OCI-LY7 (cell line): ENCODE measurements around the gene CDK2. TPM values are rescaled to one million over a fixed set of nuclear protein-coding genes. Genes with fewer than 3 reads are reported as not detected.
"Not testable (repeated sequence)": the region's sequence is repeated elsewhere in the genome, so short reads cannot be mapped to it uniquely, and the experiment has no call there.

Experiments
- BruUV-seq: library from RNA; stranded (reverse); fragments of 400-500 nt; replicated peaks from 2 replicates; lab custom pipeline; 2021; lab: Mats Ljungman, UMichigan
- CTCF ChIA-PET: fragments of 300-600 bp; sonication (Branson Sonifier 250); formaldehyde crosslinking; loops from one replicate; lab custom pipeline; 2022; ENCODE audit warnings: antibody characterized with exemption; ENCODE audit not compliant: unreplicated experiment; lab: Charles Lee
- POLR2A ChIA-PET: fragments of 300-600 bp; sonication (Branson Sonifier 250); formaldehyde crosslinking; loops from one replicate; lab custom pipeline; 2022; ENCODE audit warnings: antibody characterized with exemption; lab: Charles Lee
- DNase-seq: peaks from one replicate; pipeline ENCODE4 v3.0.0-alpha.2; 2015; ENCODE audit warnings: low spot score
- H2AFZ ChIP-seq: fragments of 200-600 bp; sonication (generic), shearing (Covaris generic); 2 replicates; pipeline ENCODE4 v1.6.1; 2014; ENCODE audit warnings: mild to moderate bottlenecking, antibody characterized with exemption, low read length, moderate library complexity
- H3K27ac ChIP-seq: fragments of 200-600 bp; sonication (generic); 2 replicates; pipeline ENCODE4 v1.5.1; 2014; ENCODE audit warnings: mixed run types, low read depth, mild to moderate bottlenecking, moderate library complexity, low read length, inconsistent platforms; ENCODE audit not compliant: poor library complexity, severe bottlenecking
- H3K36me3 ChIP-seq: fragments of 200-600 bp; sonication (generic); 2 replicates; pipeline ENCODE4 v1.6.1; 2014; ENCODE audit warnings: mild to moderate bottlenecking, antibody characterized with exemption, low read length, moderate library complexity, mixed read lengths; ENCODE audit not compliant: insufficient read depth
- H3K4me1 ChIP-seq: fragments of 200-600 bp; sonication (generic); 2 replicates; pipeline ENCODE4 v1.5.1; 2014; ENCODE audit warnings: mild to moderate bottlenecking, low read length; ENCODE audit not compliant: insufficient read depth, poor library complexity, severe bottlenecking
- H3K4me2 ChIP-seq: fragments of 200-600 bp; sonication (generic); 2 replicates; pipeline ENCODE4 v1.6.1; 2014; ENCODE audit warnings: mild to moderate bottlenecking, low read length
- H3K4me3 ChIP-seq: fragments of 200-600 bp; sonication (generic); 2 replicates; pipeline ENCODE4 v1.5.1; 2014; ENCODE audit warnings: mild to moderate bottlenecking, low read depth, low read length; ENCODE audit not compliant: poor library complexity, severe bottlenecking
- H3K79me2 ChIP-seq: fragments of 200-600 bp; sonication (generic); 2 replicates; pipeline ENCODE4 v1.6.1; 2016; ENCODE audit warnings: low read depth, mild to moderate bottlenecking, low read length, moderate library complexity, mixed read lengths; ENCODE audit not compliant: insufficient read depth
- H3K9me2 ChIP-seq: fragments of 200-600 bp; sonication (generic); 2 replicates; pipeline ENCODE4 v1.6.1; 2016; ENCODE audit warnings: mild to moderate bottlenecking, low read length, mixed read lengths; ENCODE audit not compliant: insufficient read depth
- H3K9me3 ChIP-seq: fragments of 200-600 bp; sonication (generic); 2 replicates; pipeline ENCODE4 v1.6.1; 2014; ENCODE audit warnings: mild to moderate bottlenecking, mixed run types, low read length, mixed read lengths
- H4K20me1 ChIP-seq: fragments of 200-600 bp; sonication (generic); 2 replicates; pipeline ENCODE4 v1.6.1; 2014; ENCODE audit warnings: mild to moderate bottlenecking, antibody characterized with exemption, low read length, moderate library complexity, mixed read lengths; ENCODE audit not compliant: insufficient read depth
- EZH2phosphoT487 ChIP-seq: fragments of 200-600 bp; sonication (generic); IDR thresholded peaks from 2 replicates; pipeline ENCODE4 v1.6.1; 2018; ENCODE audit warnings: low read depth, borderline replicate concordance, mild to moderate bottlenecking, mixed run types, antibody characterized with exemption, low read length, moderate library complexity, mixed read lengths
- intact Hi-C: fragments of 100-400 bp; cut with micrococcal nuclease; formaldehyde crosslinking; loops from one replicate; pipeline ENCODE4 v1.10.0; 2022; ENCODE audit not compliant: unreplicated experiment
- total RNA-seq, 2 experiments: library from RNA; depleted of rRNA in 1 of 2; stranded (reverse); fragments of >200 nt in 1 of 2; shearing (Covaris generic) in 1 of 2; gene quantifications; 2 replicates each; pipeline ENCODE4 v1.2.3, GENCODE V29; 2014 to 2022
- TF ChIP-seq, protein P1 (sequence below): fragments of 200-600 bp; sonication (generic); conservative IDR thresholded peaks from 2 replicates; pipeline ENCODE4 v1.5.1; 2014; ENCODE audit warnings: mild to moderate bottlenecking, antibody characterized with exemption, low read length, moderate library complexity, mixed read lengths

Gene CDK2
- total RNA-seq, 2 experiments from 2014 or later = 68.1 to 81.4 TPM

GRCh38 chr12:56001487-56002100 is 35.0 kb downstream of the CDK2 start:
- ChIA-PET POLR2A (interaction anchor here (0.5 to 0.6 kb wide), 2 partner anchors 63 to 1464 kb away, joined by 3 read pairs; no protein-coding TSS in a partner anchor), CTCF (no interaction called here)
- no peak overlapping the region for H3K27ac ChIP-seq
- H3K4me1 ChIP-seq = no peaks in the 10 kb centered on the region
- DNase-seq = no peak
- H3K9me2 ChIP-seq = no peaks in the 10 kb centered on the region
- H3K4me2 ChIP-seq = no peak overlapping the region
- TF ChIP-seq, protein P1, sequence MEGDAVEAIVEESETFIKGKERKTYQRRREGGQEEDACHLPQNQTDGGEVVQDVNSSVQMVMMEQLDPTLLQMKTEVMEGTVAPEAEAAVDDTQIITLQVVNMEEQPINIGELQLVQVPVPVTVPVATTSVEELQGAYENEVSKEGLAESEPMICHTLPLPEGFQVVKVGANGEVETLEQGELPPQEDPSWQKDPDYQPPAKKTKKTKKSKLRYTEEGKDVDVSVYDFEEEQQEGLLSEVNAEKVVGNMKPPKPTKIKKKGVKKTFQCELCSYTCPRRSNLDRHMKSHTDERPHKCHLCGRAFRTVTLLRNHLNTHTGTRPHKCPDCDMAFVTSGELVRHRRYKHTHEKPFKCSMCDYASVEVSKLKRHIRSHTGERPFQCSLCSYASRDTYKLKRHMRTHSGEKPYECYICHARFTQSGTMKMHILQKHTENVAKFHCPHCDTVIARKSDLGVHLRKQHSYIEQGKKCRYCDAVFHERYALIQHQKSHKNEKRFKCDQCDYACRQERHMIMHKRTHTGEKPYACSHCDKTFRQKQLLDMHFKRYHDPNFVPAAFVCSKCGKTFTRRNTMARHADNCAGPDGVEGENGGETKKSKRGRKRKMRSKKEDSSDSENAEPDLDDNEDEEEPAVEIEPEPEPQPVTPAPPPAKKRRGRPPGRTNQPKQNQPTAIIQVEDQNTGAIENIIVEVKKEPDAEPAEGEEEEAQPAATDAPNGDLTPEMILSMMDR = no peak
- TF ChIP-seq EZH2phosphoT487 = no peak
- BruUV-seq = no TSS peak
- no peak overlapping the region for H2AFZ ChIP-seq
- intact Hi-C loops = no loop called here
- no peaks in the 10 kb centered on the region for H4K20me1 ChIP-seq
- H3K9me3 ChIP-seq = no peaks in the 10 kb centered on the region
- no peak overlapping the region for H3K4me3 ChIP-seq
- H3K36me3 ChIP-seq = no peaks in the 10 kb centered on the region
- H3K79me2 ChIP-seq = no peaks in the 10 kb centered on the region

DNA sequence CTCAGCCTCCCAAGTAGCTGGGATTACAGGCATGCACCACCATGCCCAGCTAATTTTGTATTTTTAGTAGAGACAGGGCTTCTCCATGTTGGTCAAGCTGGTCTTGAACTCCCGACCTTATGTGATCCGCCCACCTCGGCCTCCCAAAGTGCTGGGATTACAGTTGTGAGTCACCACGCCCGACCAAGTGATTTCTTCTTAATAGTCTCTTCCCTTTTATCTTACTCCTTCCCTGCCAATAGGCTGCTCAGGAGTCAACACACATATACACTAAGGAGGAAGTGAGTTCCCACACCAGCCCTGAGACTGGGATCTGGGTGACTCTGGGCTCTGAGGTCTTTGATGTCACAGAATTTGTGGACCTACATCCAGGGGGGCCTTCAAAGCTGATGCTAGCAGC is 36.7 kb downstream of the CDK2 start:
- DNase-seq, H3K4me1 ChIP-seq, H3K9me3 ChIP-seq, H3K79me2 ChIP-seq, H3K27ac ChIP-seq, H3K4me2 ChIP-seq, H3K4me3 ChIP-seq, H4K20me1 ChIP-seq, BruUV-seq, H3K36me3 ChIP-seq, intact Hi-C loops, POLR2A ChIA-PET, H2AFZ ChIP-seq, CTCF ChIA-PET, H3K9me2 ChIP-seq: not testable (repeated sequence)

DNA sequence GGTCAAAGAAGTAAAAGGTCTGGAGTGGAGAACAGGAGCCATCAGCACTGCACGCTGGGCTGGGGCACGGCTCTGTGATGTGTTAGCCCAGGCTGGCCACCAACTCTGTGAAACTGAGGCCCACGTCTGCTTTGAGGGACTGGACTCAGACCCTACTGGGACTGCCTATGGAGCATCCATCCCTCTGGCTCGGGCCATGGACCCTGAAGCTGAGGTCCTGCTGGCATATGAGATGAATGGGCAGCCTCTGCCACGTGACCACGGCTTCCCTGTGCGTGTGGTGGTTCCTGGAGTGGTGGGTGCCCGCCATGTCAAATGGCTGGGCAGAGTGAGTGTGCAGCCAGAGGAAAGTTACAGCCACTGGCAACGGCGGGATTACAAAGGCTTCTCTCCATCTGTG is 37.6 kb downstream of the CDK2 start:
- Histone ChIP-seq H3K36me3 (no peaks in the 10 kb centered on the region), H3K79me2 (no peaks in the 10 kb centered on the region), H2AFZ (no peak overlapping the region), H3K4me3 (no peak overlapping the region), H4K20me1 (no peaks in the 10 kb centered on the region), H3K27ac (no peak overlapping the region), H3K4me2 (no peak overlapping the region), H3K9me2 (no peaks in the 10 kb centered on the region), H3K9me3 (no peaks in the 10 kb centered on the region), H3K4me1 (peaks cover 9% of the 10 kb centered on the region)
- DNase-seq = no peak
- ChIA-PET POLR2A (no interaction called here), CTCF (no interaction called here)
- intact Hi-C loops = no loop called here
- TF ChIP-seq, protein P1 = no peak
- no peak for TF ChIP-seq EZH2phosphoT487
- BruUV-seq = no TSS peak
